IMR-90 (cell line): Measurements from ENCODE around the gene SPEG.

Source experiments
- BHLHE40 ChIP-seq: fragments of 150-350 bp; IDR thresholded peaks from 2 replicates; pipeline ENCODE4 v1.6.1; 2016; ENCODE audit warnings: mild to moderate bottlenecking, low read depth, low read length
- CEBPB ChIP-seq: IDR thresholded peaks from 2 replicates; pipeline ENCODE4 v1.6.1; 2012; ENCODE audit warnings: low read depth, low read length, improper control_type of control experiment
- CTCF ChIP-seq: conservative IDR thresholded peaks from 2 replicates; pipeline ENCODE4 v1.5.1; 2012; ENCODE audit warnings: mild to moderate bottlenecking, low read depth, low read length, improper control_type of control experiment
- ELK1 ChIP-seq: fragments of 150-350 bp; IDR thresholded peaks from 2 replicates; pipeline ENCODE4 v1.6.1; 2016; ENCODE audit warnings: low read depth, mild to moderate bottlenecking, low read length, moderate library complexity, borderline replicate concordance
- FOS ChIP-seq: fragments of 150-350 bp; IDR thresholded peaks from 2 replicates; pipeline ENCODE4 v1.6.1; 2016; ENCODE audit warnings: low read depth, low read length
- MAFK ChIP-seq: IDR thresholded peaks from 2 replicates; pipeline ENCODE4 v1.6.1; 2012; ENCODE audit warnings: low read depth, low read length, improper control_type of control experiment
- MAZ ChIP-seq: IDR thresholded peaks from 2 replicates; pipeline ENCODE4 v1.6.1; 2012; ENCODE audit warnings: low read depth, mild to moderate bottlenecking, low read length, improper control_type of control experiment, moderate library complexity, borderline replicate concordance
- MXI1 ChIP-seq: IDR thresholded peaks from 2 replicates; pipeline ENCODE4 v1.6.1; 2012; ENCODE audit warnings: low read depth, mild to moderate bottlenecking, low read length, moderate library complexity, borderline replicate concordance
- NFE2L2 ChIP-seq: fragments of 150-350 bp; IDR thresholded peaks from 2 replicates; pipeline ENCODE4 v1.6.1; 2016; ENCODE audit warnings: low read depth, mild to moderate bottlenecking, low read length
- POLR2A ChIP-seq: IDR thresholded peaks from 2 replicates; pipeline ENCODE4 v1.6.1; 2012; ENCODE audit warnings: mild to moderate bottlenecking, low read depth, low read length
- RAD21 ChIP-seq: IDR thresholded peaks from 2 replicates; pipeline ENCODE4 v1.6.1; 2012; ENCODE audit warnings: low read length, improper control_type of control experiment
- RCOR1 ChIP-seq: IDR thresholded peaks from 2 replicates; pipeline ENCODE4 v1.6.1; 2012; ENCODE audit warnings: mild to moderate bottlenecking, low read length, improper control_type of control experiment; ENCODE audit not compliant: insufficient replicate concordance
- SMC3 ChIP-seq: fragments of 150-350 bp; IDR thresholded peaks from 2 replicates; pipeline ENCODE4 v1.6.1; 2016; ENCODE audit warnings: low read depth, mild to moderate bottlenecking, antibody characterized with exemption, low read length, moderate library complexity
- USF2 ChIP-seq: fragments of 150-350 bp; IDR thresholded peaks from 2 replicates; pipeline ENCODE4 v1.6.1; 2017; ENCODE audit warnings: mild to moderate bottlenecking, antibody characterized with exemption, low read length, low read depth

GRCh38 chr2:219509780-219510511, 75.3 kb downstream of the SPEG start:
- TF ChIP-seq CTCF (peak; percentile 67), RCOR1 (no peak), FOS (no peak), CEBPB (no peak), POLR2A (no peak), BHLHE40 (no peak), MAFK (no peak), USF2 (no peak), MXI1 (no peak), NFE2L2 (no peak), SMC3 (peak; percentile 30), MAZ (peak; percentile 70; the same call in 1 of the 2 replicates), ELK1 (no peak), RAD21 (peak; percentile 42)
